ENCODE measurements around the gene COL9A3.

The COL9A3 gene

DNA sequence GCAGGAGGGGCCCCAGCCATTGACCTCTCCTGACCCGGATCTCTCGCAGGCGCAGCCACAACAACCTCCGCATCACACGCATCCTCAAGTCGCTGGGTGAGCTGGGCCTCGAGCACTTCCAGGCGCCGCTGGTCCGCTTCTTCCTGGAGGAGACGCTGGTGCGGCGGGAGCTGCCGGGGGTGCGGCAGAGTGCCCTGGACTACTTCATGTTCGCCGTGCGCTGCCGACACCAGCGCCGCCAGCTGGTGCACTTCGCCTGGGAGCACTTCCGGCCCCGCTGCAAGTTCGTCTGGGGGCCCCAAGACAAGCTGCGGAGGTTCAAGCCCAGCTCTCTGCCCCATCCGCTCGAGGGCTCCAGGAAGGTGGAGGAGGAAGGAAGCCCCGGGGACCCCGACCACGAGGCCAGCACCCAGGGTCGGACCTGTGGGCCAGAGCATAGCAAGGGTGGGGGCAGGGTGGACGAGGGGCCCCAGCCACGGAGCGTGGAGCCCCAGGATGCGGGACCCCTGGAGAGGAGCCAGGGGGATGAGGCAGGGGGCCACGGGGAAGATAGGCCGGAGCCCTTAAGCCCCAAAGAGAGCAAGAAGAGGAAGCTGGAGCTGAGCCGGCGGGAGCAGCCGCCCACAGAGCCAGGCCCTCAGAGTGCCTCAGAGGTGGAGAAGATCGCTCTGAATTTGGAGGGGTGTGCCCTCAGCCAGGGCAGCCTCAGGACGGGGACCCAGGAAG, 4.5 kb upstream of the COL9A3 start:
- DNase-seq = no peak

DNA sequence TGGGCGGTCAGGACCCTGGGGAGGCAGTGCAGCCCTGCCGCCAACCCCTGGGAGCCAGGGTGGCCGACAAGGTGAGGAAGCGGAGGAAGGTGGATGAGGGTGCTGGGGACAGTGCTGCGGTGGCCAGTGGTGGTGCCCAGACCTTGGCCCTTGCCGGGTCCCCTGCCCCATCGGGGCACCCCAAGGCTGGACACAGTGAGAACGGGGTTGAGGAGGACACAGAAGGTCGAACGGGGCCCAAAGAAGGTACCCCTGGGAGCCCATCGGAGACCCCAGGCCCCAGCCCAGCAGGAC, 4.0 kb upstream of the COL9A3 start:
- DNase-seq = no peak

DNA sequence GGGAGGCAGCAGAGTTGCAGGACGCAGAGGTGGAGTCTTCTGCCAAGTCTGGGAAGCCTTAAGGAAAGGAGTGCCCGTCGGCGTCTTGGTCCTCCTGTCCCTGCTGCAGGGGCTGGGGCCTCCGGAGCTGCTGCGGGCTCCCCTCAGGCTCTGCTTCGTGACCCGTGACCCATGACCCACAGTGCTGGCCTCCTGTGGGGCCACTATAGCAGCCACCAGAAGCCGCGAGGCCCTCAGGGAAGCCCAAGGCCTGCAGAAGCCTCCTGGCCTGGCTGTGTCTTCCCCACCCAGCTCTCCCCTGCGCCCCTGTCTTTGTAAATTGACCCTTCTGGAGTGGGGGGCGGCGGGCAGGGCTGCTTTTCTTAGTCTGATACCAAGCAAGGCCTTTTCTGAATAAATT, 3.3 kb upstream of the COL9A3 start:
- DNase-seq = no peak

DNA sequence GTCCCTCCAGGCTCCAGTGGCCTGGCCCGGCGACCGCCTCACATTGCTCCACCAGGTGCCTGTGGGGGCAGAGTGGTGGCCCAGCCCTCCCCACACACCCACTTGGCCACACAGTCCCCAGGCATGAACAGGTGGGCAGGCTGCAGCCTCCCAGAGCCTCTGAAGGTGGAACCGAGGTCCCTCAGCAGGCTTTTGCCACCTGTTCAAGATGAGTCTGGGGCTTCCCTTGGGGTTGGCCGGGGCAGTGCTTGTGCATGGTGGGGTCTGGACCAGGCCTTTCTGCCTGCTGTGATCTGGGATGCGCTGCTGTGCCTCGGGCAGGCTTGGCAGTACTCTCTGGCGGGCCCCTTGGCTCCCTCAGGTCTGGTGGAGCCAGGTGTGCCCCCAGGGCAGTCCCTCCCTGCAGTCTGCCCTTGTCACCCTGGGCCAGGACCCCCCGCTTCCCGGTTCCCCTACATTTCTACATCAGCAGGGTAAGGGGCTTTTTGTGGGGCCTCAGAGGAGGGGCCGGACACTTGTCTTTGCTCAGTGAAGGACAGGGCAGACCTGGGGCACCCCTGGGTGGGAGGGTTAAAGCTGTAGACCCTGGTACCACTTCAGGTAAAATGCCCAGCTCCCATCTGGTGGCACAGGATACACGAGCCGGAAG, 2.7 kb upstream of the COL9A3 start:
- DNase-seq = no peak

DNA sequence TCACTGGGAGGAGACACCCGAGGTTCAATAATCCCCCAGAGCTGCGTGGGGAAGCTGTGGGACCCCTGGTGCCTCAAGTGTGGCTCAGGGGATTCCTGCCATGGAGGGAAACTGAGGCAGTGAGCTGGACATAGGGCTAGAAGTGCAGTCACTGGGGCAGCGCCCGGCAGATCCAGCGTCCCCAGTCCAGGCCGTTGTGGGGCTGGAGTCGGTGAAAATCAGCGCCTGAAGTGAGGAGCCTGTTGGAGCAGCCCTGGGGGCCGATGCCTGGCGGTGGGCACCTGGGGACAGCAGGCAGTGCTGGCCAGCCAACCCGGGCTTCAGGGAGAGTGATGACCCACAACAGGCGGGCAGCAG, 2.2 kb upstream of the COL9A3 start:
- no peak for DNase-seq

DNA sequence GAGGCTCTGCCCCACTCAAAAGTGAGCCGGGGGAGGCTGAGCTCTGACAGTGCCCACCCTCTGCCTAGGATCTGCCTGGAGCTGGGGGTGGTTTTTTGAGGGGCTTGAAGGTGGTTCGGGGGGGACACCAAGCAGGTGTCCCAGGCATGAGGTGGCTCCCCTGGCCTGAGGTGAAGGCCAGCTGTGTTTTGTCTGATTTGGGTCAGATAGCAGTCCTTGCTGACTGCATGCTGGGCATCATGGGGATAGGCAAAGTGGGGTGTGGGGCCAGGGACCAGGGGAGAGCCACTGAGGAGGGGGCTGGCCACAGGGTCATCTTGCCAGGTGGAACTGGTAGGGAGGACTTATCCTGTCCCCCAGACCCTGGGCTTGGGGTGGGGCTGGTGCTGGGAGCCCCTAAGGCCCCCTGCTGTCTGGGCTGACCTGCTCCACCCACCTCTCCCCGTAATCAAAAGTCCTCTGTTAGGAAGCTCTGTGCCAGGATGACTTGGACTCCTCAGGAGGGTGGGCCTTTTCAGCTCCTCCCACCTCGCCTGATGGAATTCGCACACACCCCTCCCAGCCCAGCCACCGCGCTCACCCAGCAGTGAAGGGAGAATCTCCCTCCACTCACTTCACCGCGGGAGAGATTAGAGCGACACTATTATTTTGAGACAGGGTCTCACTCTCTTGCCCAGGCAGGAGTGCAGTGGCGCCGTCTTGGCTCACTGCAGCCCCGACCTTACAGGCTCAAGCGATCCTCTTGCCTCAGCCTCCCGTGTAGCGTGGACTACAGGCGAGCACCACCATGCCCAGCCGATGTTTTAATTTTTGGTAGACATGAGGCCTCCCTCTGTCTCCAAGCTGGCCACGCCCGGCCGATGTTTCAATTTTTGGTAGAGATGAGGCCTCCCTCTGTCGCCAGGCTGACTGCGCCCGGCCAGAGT, 1.5 kb upstream of the COL9A3 start:
- no peak for DNase-seq

DNA sequence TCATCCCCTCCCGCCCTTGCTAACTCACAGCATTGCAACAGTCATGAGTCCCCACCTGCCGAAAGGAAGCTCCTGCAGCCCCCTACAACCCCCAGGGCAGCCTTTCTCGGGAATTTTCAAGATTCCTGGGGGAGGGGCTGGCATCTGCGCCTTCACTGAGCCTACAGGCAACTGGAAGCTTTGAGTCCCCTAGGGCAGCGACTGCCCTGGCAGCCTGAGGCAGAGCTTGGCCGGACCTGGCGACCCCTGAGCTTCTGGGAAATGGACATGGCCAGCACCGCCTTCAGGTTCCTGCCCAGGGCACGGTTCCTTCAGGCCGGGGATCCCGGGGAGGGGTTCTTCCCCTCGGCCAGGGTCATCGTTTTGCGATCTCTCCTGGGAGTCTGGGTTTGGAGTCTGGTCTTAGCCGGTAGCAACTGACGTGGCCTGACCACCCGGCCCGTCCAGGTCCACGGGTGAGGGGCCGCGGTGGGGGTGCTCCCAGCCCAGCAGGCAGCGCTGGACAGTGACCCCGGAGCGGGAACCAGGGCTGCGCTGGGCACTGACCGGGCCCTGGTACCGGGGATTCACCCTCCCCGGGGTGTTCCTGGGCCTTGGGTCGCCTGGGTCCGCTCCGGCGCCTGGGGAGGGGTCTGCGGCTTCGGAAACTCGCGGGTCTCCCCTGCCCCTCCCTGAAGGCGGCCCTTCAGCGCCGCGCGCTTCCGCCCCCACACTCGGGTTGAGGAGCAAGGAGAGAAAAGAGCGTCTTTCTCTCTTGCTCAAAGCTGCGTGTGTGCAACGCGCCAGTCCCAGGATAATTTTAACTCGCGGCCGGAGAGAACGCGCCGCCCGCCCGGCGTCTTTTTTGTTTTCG, 593 bp upstream of the COL9A3 start:
- DNase-seq = no peak

DNA sequence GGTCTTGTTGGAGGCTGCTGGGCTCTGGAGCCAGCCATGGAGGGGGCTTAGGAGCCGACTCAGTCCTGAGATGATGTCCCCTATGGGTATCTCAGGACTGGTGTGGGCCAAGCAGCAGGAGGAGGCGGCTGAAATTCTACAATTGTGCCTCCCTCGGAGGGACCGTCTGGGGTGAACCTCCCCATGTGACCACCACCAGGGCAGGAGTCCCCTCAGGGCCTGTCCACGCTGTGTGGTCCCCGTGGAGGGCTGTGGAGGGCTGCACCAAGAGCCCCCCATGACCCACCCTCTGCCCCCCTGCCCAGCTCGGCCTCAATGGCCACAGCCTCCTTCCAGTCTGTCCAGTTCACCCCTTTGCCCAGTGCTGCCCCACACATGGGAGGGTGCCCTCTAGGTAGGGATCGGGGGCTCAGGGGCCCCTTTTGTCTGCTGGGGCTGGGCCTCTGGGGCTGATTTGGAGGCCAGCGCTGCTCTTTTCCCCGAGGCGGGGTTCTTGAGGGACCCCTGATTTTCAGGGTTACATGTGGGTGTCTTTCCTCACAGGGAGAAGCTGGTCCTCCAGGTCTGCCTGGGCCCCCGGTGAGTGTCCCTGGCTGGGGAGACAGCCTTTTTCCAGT, 1.2 kb downstream of the COL9A3 start:
- no peak for DNase-seq

DNA sequence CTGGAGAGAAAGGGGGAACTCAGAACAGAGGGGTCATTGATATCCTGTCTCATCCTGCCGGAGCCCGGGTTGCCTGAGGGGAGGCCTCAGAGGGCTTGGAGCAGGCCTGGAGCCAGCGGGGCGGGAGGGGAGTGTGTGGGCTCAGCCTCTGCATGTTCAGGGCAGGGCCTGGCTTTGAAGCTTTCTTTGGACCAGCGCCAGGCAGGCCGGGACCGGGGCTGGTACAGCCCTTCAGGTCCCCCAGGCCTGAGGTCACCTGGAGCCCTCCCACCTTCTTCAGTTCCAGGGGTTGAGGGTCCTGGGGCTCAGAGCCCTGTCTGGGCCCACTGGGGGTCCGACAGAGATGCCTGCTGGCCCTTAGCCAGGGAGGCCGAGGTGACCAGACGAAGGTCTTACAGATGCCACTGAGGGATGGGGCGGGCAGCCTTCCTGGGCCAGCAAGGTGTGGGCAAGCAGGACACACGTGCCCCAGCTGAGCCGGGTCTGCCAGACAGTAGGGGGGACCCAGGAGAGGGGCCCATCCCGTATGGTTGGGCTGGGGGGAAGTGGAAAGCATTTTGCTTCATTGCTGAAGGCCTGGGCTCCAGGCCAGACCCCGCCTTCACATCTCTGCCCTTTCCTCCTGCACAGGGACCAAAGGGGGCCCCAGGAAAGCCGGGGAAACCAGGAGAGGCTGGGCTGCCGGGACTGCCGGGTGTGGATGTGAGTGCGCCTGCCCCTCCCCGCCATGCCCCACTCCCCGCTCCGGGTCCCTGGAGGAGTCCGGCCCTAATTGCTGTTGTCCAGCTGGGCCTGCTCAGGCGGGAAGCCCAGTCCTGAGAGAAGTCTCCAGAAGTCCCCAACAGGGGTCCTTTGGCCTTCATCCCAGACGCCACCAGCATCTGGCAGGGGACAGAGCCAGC, 2.0 kb downstream of the COL9A3 start:
- no peak for DNase-seq

DNA sequence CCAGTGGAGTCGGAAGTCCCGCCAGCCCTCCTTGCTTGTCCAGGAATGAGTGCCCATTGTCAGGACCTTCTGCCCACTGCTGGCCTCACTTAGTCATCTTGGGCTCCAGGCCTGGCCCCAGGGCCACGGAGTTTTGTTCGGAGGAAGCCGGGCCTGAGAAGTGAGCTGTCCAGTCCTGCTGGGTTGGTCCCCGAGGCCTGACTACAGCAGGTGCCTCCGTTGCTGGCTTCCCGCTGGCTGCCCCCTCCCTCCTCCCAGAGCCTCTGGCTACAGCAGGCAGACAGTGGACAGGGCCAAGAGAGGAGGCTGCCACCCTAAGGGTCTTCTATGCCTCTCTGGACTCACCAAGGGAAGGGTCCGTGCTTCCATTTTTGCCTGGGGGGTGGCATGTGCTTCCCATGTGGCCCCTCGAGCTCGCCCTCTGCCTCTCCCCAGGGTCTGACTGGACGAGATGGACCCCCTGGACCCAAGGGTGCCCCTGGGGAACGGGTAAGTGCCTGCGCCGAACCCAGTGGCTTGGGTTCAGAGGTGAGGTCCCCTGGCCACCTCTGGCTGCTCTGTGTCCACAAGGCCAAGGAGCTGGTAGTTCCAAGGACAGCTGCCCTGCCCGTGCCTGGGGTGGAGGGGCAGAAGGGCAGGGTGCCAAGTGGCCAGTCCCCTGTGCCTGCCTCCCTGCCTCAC, 2.8 kb downstream of the COL9A3 start:
- DNase-seq = no peak

DNA sequence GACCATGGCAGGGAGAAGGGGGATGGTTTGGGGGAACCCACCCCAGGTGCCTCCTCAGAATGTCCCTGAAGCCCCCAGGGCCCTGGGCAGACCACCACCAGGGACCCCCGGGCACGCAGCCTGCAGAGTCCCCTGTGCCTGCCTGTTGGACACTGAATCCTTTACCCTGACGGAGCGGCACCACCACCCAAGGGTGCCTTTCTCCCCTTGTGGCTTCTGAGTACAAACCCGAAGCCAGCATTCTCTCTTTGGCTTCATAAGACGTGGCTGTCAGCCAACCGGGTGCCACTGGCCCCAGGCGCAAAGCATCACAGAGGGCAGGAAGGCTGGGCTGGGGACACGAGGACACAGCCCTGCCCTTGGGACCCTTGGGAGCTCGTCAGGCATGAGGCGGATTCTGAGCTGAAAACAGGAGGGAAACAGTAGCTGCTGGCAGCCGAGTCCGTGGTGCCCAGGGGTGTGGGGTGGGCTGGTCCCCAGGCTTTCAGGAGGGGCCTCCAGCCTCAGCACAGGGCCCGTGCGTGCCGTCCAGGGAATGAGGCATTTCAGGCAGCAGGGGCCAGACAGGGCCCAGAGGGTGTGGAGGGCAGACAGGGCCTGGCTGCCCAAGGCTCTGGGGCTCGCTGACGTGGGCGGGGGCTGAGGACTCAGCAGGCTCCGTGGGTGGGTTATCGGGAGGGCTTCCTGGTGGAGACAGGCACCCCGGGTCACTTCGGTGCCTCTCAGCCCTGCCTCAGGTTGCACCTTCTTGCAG, 3.5 kb downstream of the COL9A3 start:
- no peak for DNase-seq

DNA sequence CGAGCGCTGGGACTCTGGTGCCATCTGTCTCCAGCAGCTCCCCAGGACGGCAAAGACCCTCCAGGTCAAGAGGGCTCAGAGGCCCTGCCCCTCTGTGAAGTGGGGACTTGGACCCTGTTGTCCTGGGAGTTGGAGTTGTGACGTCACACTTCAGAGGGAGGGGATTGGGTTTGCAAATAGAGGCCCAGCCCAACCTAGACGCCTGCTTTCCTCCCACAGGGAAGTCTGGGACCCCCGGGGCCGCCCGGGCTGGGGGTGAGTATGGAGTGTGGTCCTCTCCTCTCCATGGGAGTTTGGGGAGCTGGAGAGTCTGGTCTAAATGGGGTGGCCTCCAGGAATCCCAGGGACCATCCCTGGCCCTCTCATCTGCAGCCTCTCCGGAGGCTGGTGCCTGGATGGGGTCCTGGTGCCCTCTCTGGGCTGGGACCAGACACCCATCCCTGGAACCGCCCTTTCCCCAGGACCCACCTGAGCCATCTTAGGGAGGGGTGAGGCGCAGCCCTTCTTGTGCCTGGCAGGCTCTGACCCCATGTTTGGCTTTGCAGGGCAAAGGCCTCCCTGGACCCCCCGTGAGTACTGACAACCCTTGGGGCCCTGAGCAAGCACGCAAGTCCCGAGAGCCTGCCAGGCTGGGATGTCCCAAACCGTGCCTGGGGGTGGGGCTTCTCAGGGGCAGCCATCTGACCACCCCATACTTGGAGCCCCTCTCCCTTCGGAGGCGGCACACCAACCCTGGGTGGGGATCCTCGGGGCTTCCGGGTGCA, 4.3 kb downstream of the COL9A3 start:
- DNase-seq = no peak

DNA sequence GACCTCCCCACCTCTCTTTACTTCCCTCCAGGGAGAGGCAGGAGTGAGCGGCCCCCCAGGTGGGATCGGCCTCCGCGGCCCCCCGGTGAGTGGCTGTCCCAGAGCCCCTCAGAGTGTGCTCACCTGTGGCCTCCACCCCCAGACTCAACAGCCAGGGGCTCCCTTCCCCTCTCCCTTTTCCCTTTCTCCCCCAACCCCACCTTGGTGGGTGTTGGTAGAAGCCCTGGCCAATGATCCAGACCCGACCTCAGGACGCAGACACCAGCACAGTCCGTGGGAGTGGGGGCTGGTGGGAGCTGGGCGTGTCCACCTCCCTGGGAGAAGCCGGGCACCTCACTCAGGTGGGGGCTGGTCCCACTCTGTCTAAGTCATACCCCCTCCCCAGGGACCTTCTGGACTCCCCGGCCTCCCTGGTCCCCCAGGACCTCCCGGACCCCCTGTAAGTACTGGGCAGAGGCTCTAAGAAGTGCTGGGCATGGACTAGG, 4.9 kb downstream of the COL9A3 start:
- no peak for DNase-seq

DNA sequence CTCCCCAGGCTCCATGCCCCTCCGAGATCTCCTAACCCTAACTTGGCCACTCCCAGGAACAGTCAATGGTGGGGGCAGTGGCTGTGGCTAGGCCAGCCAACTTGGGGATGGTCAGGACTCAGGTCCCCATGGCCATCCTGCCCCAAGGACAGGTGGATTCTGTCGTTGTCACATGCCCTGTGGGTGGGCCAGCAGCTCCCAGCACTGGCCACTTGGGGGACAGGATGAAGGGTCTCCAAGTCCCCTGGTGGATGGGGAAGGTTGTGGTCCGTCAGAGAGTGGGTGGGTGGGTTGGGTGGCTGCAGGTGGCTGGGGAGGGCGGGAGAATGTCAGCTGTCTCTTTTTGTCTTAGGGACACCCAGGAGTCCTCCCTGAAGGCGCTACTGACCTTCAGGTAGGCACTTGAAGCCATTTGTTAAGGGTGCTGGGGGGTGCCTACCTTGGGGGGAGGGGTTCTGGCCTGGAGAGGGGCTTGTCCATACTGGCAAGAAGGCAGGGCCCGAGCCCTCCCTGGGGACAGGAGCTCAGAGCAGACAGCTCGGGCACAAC, 5.5 kb downstream of the COL9A3 start:
- no peak for DNase-seq

DNA sequence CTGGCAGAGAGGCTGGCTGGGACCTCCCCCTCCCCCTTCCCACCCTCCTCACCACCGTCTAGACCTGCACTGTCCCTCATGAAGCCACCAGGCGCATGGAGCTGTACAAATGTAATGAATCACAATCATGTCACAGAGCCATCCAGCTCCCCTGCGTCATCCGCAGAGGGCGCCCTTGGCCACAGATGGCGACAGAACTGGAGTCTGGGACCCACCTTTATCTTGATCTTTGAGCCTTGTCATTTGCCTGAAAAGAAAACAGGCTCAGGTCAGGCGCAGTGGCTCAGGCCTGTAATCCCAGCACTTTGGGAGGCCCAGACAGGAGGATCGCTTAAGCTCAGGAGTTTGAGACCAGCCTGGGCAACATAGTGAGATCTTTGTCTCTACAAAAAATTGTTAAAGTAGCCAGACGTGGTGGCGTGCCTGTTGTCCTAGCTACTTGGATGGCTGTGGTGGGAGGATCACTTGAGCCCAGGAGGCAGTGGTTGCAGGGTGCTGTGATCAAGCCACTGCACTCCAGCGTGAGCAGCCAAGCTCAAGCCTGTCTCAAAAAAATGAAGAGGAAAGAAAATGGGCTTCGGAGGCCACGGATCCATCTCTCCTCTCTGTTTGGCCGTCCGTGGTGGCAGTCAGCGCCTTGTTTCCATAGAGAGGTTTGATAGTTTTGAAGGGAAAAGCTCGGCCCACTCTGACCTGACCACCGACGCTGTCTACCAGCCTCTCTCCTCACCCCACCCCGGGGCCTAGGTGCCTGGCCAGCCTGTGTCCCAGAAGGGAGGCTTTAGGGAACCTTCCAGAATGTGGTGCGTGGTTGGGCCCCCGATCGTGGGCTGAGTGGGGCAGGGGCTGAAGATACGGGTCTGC, 6.2 kb downstream of the COL9A3 start:
- DNase-seq = no peak

DNA sequence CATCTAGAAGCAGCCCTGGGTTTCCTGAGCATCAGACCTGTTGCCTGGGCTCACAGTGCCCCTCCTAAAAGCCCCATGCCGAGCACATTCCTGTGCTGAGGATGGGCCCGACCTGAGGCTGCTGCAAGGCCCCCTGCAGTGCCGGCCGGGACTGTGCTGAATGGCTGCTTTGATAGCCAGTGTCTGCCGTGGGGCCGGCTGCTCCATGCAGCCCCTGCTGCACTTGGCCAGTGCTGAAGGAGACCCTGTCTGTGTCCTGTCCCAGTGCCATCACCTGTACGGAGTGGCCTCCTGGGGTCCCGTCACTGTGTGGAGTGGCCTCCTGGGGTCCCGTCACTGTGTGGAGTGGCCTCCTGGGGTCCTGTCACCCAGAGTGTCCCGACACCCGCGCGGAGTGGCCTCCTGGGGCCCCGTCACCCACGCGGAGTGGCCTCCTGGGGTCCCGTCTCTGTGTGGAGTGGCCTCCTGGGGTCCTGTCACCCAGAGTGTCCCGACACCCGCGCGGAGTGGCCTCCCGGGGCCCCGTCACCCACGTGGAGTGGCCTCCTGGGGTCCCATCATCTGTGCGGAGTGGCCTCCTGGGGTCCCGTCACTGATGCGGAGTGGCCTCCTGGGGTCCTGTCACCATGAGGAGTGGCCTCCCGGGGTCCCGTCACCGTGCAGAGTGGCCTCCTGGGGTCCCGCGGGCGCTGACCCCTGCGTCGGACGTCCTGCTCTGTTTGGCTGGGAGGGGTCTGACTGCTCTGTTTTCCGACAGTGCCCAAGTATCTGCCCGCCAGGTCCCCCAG, 7.0 kb downstream of the COL9A3 start:
- DNase-seq = no peak

Measured in fibroblast of upper back skin (primary cell).